ENCODE measurements around the gene KCNJ14.
A peak's percentile ranks its signal among the peaks of the same experiment; 100 is the strongest.

The KCNJ14 gene

DNA sequence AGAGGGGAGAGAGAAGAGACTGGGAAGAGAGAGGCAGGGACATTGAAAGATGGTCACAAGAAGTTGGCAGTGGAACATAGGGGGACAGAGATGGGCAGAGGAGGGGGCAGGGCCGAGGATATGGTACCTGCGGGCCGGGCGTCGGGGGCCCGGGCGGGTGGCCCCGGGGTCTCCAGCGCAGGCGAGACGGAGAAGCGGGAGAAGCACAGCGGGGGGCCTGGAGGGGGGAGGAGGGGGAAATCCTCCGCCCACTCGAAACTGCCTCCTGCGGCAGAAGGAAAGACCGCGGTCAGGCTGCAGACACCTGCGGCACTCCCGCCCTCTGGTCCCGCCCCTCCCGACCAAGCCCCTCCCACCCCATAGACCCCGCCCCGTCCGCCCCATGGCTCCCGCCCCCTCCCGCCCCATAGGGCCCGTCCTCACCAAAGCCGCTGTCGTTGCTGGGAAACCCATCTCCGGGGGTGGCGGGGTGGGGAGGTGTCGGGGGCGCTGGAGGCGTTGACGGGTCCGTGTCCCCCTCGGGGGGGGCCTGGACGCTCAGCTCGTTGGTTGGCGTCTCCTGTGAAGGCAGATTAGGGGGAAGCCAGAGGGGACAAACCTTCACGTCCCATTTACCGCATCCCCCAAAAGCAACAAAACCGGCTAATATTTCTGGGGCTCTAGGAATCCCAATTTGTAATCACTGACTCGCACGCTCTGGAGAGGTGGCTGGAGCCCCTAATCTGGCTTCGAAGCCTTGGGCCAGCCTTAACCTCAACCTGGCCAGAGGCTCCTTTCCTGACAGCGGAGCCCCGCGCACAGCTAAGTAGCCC lies 35.8 kb downstream of the KCNJ14 start:
- DNase-seq, result peak; percentile 64

GRCh38 chr19:48491793-48492123 lies 36.4 kb downstream of the KCNJ14 start:
- DNase-seq, result no peak

DNA sequence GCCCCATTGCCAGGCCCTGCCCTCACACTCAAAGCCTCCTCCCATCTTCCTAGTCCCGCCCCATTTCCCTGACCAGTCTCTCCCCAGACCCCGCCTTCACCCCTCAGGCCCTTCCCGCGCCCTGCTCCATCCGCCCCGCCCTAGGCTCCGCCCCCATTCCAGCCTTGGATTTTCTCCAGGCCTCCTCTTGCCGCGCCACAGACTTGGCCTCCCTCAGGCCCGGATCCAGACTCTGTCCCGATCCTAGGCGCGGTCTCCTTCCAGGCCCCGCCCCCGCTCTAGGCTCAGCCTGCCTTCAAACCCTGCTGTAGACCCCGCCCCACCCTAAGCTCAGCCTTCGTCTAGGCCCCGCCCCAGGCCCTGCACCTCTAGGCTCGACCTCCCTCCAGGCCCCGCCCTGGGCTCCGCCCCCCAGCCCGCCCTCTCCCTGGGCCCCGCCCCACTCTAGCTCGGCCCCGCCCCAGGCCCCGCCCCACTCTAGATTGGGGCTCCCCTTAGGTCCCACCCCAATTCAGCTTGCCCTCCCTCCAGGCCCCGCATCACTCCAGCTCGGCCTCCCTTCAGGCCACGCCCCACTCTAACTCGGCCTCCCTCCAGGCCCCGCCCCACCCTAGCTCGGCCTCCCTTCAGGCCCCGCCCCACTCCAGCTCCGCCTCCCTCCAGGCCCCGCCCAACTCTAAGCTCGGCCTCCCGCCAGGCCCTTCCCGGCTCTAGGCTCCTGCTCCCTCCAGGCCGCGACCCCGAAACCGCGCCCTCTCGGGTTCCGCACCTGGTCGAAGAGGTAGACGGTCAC lies 37.7 kb downstream of the KCNJ14 start:
- peak; percentile 98 for DNase-seq

DNA sequence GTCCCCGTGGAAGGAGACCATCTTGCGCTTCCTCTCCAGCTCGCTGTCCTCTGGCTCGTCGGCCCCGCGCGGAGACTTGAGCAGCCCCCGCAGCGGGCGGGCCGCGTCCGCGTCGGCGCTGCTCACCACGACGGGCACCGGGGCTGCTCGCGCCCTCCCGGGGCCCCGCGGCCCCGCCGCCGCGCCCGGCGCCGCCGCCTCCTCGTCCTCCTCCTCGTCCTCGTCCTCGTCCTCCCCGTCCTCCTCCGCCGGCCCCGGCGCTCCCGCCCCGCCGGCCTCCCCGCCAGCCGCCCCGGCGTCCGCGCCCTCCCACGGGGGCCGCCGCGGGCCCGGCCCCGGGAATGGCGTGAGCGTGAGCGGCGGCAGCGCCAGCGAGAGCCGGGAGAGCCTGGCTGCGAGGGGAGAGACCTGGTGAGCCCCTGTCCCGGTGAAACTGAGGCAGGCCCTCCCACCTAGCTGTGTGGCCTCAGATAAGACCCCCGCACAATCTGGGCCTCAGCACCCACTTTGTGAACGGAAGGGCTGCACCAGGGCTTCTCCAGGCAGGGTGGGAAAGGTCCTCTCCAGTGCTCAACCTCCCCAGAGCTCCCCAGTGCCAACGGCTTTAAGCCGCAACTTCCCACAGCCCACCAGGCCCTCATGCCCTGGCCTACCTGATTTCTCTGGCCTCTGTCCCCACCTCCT lies 38.5 kb downstream of the KCNJ14 start:
- no peak for DNase-seq

GRCh38 chr19:48495396-48495795 lies 40.0 kb downstream of the KCNJ14 start:
- DNase-seq, result no peak

- no peak for DNase-seq
Measured at GRCh38 chr19:48496959-48497727, 41.8 kb downstream of the KCNJ14 start.

DNA sequence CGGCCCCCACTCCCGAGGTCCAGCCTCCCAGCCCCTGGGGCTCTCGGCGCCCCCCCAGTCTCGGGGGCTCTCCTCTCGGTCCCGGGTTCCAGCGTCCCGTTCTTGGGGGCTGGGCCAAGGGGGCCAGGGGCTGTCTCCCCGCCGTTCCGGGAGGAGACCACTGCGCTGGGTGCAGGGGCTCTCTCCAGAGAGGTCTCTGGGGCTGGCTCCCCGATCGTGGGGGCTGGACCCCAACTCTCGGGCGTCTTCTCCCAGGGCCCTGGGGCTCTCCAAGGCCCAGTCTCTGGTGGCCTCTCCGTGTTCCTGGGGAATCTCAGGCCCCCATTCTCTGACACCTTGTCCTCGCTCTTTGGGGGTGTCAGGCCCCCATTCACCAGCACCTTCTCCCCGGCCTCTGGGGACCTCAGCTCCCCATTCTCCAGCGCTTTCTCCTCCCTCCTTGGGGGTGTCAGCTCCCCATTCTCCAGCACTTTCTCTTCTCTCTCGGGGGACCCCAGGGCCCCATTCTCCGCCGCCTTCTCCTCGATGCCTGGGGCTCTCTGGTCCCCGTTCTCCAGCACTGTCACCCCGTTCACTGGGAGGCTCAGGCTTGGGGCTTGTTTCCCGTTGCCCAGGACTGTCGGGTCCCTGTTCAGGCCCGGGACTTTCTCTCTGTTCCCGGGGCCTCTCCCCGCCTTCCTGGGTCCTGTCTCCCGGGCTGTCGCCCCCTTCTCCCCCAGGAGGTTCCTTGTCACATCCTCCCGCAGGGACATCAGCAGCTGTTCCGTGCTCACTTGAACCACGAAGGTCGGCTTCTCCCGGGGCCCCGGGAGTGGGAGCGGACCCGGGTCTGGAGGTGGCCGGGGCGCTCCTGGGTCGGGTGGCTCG lies 42.6 kb downstream of the KCNJ14 start:
- DNase-seq, result no peak

- DNase-seq, result no peak
Measured at GRCh38 chr19:48498595-48499311, 43.4 kb downstream of the KCNJ14 start.

DNA sequence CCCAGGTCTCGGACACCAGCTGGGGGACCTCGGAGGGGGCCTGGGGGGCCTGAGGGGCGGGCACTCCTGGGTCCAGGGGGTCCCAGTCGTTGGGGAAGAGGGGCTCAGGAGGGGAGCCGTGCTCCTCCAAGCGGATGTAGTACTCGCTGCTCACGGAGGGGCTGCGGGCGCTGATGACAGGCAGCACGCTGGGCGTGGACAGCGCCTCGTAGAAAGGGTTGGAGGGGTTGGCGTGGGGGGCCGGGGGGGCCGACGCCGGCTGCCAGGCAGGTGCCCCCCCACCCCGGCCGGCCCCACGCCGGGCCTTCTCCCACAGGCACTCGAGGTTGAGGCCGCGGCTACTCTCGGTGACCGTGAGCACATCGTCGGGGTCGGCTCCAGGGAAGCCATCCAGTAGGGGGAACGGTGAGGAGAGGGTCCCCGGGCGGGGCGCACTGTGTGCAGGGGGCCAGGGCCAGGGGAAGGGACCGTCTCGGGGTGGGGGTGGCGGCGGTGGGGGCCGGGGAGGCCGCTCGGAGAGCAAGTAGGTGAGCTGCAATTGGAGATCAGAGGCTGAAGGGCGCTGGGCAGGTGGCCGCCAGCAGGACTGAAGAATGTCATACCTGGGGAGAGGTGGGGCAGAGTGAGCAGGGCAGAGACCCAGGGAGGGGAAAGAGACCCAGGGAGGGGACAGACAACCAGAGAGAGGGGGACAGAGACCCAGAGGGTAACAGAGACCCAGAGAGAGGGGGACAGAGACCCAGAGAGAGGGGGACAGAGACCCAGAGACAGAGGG lies 44.1 kb downstream of the KCNJ14 start:
- DNase-seq, result no peak

DNA sequence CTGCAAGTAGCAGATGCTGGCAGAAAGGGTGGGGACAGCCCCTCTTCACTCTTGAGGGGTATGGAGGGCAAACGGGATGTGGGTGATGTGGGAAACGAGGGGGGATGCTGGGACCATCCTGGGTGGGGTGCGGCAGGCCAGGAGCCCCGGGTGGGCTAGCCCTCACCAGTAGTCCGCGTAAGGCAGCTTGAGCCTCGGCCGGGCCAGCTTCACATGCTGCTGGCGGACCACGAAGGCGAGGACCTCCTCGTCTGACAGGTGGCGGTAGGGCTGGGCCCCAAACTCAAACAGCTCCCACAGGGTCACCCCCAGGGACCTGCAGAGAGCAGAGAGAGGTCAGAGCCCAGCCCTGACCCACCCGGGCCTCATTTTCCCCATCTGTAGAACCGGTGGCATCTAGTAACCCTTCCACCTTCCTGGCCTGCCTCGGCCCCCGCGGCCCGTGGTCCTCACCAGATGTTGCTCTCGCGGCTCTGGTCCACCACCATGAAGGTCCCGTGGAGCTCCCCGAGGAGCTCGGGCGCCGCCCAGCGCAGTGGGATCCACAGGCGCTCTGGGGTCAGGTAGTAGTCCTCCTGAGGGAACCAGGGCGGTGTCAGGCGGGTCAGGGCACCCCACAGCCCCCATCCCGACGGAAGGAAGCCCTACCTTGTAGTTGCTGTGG lies 45.6 kb downstream of the KCNJ14 start:
- no peak for DNase-seq

- peak; percentile 97 for DNase-seq
Measured at GRCh38 chr19:48501494-48502349, 46.3 kb downstream of the KCNJ14 start.

- DNase-seq, result no peak
Measured at GRCh38 chr19:48502350-48503018, 47.1 kb downstream of the KCNJ14 start.

- no peak for DNase-seq
Measured at GRCh38 chr19:48506138-48506733, 50.9 kb downstream of the KCNJ14 start.

DNA sequence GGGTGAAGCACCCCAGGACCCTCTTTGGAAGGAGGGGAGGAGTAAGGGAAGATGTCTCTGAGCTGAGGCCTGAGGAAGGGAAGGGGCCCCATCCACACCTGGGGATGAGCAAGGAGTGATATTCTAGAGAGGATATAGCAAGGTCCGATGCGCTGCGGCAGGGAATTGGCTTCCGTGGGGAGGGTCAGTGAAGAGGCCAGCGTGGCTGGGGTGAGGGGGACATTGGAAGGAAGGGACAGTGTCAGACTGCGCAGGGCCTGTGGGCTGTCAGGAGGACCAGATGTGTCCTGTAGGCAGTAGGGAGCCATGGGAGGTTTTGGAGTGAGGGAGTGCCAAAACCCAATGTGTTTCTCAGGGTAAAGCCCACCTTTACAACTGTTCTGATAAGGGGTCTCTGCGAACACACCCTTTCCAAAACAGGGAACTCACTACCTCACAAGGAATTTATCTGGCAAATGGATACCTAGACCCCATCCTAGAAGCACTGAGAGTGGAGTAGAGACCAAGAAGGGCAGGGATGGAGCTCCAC lies 52.6 kb downstream of the KCNJ14 start:
- no peak for DNase-seq

DNA sequence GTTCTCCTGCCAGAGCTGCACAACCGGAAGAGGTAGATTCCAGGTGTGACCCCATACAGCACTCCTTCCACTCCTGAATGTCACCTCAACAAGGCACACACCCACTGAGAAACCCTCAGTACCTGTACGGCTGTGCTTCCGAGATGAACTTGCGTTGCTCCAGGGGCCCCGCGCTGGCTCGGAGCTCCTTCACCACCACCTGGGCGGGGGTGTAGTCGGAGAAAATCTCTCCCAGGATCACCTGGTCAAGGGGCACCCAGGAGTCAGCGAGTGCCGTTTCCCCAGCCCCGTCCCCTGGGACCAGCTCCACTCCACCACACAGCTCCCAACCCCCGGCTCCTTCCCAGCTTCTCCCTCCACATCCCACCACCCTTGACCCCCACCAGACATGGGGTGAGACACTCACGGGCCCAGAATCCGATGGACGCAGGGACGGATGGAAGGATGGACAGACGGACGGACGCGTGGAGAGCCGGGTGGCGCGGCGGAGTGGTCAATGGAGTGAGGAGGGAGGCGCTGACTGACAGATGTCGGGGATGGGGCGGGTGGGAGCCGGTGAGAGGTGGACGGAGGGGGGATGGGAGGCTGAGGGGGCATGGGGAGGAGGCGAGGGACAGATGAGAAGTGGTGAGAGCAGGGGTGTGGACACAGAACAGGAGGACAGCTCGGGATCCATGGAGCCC lies 53.5 kb downstream of the KCNJ14 start:
- DNase-seq, result no peak

GRCh38 chr19:48509467-48510194 lies 54.3 kb downstream of the KCNJ14 start:
- no peak for DNase-seq

Data from NCI-H1105 (cell line).